Memory B cell (primary cell): ENCODE measurements around the gene ZNF697.
"Not testable (repeated sequence)": the region's sequence is repeated elsewhere in the genome, so short reads cannot be mapped to it uniquely, and the experiment has no call there.

Source experiments
- ATAC-seq: fragments of 150-1000 bp; cut with Tn5 transposase; 2 replicates; pipeline ENCODE4 v1.10.0; 2021; ENCODE audit warnings: low read depth, mild to moderate bottlenecking, moderate library complexity
- DNase-seq, 2 donors: peaks; one replicate each; pipeline ENCODE4 v3.0.0; 2022; ENCODE audit warnings: low spot score in 2 of 2
- H3K27ac Mint-ChIP-seq: one replicate; pipeline ENCODE4 v1.8.0; 2022; ENCODE audit warnings: mild to moderate bottlenecking, moderate library complexity, mixed read lengths
- H3K27me3 Mint-ChIP-seq: one replicate; pipeline ENCODE4 v1.8.0; 2022; ENCODE audit warnings: mixed read lengths
- H3K36me3 Mint-ChIP-seq: one replicate; pipeline ENCODE4 v1.8.0; 2022; ENCODE audit warnings: mild to moderate bottlenecking, mixed read lengths
- H3K4me1 Mint-ChIP-seq: one replicate; pipeline ENCODE4 v1.8.0; 2022; ENCODE audit warnings: mixed read lengths
- H3K4me3 Mint-ChIP-seq: one replicate; pipeline ENCODE4 v1.8.0; 2022; ENCODE audit warnings: mild to moderate bottlenecking, moderate library complexity, mixed read lengths
- H3K9me3 Mint-ChIP-seq: one replicate; pipeline ENCODE4 v1.8.0; 2022; ENCODE audit warnings: mixed read lengths

Gene ZNF697

GRCh38 chr1:119647734-119648619, at the start of gene ZNF697:
Gene ZNF697, minus strand, starts transcription at chr1:119648266. Its CDS starts 22,166 bp downstream, at chr1:119626100.
- H3K4me1 Mint-ChIP-seq, result peaks cover 7% of the 10 kb centered on the region
- H3K4me3 Mint-ChIP-seq, result peak within 1 kb of the TSS; percentile 69
- H3K27ac Mint-ChIP-seq, result no peak within 1 kb of the TSS
- ATAC-seq, result peak; percentile 78
- peak; percentile 6 to 24 for DNase-seq
- no peaks in the 10 kb centered on the region for H3K9me3 Mint-ChIP-seq
- peaks cover 33% of the 10 kb centered on the region for H3K27me3 Mint-ChIP-seq
- no peaks in the 10 kb centered on the region for H3K36me3 Mint-ChIP-seq

- no peak overlapping the region for H3K27ac Mint-ChIP-seq
- no peak overlapping the region for H3K4me3 Mint-ChIP-seq
- peaks cover 7% of the 10 kb centered on the region for H3K36me3 Mint-ChIP-seq
- DNase-seq (no peak), ATAC-seq (no peak)
- peaks cover 20% of the 10 kb centered on the region for H3K9me3 Mint-ChIP-seq
- no peaks in the 10 kb centered on the region for H3K4me1 Mint-ChIP-seq
- peaks cover 28% of the 10 kb centered on the region for H3K27me3 Mint-ChIP-seq
Observed at GRCh38 chr1:119697598-119697997, 49.5 kb upstream of the ZNF697 start.

DNA sequence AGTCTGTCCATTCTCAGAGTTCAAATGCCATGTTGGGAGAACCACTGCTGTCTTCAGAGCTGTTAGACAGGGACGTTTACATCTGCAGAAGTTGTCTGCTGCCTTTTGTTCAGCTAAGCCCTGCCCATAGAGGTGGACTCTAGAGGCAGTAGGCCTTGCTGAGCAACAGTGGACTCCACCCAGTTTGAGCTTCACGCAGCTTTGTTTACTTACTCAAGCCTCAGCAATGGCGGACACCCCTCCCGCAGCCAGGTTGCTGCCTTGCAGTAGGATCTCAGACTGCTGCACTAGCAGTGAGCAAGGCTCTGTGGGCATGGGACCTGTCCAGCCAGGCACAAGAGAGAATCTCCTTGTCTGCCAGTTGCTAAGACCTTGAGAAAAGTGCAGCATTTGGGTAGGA, 48.8 kb upstream of the ZNF697 start:
- not testable (repeated sequence) for ATAC-seq, H3K36me3 Mint-ChIP-seq, DNase-seq, H3K27ac Mint-ChIP-seq, H3K4me3 Mint-ChIP-seq, H3K4me1 Mint-ChIP-seq
- peaks cover 13% of the 10 kb centered on the region for H3K9me3 Mint-ChIP-seq
- H3K27me3 Mint-ChIP-seq, result peaks cover 29% of the 10 kb centered on the region

DNA sequence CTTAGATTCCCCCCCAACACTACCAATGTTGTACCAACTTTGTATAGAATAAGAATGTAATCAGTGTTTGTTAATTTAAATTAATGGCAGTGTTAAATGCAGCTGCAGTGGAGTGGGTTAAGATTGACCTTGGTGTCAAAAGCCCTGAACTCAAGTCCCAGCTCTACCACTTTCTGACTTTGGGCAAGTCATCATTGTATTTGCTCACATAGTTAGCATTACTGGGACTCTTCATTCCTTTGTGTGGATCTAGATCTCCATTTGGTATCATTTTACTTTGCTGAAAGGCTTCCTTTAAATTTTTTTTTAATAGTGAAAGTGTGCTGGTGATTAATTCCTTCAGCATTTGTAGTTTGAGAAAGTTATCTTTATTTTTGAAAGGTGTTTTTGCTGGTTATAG, 41.4 kb upstream of the ZNF697 start:
- DNase-seq, result no peak
- no peak overlapping the region for H3K4me3 Mint-ChIP-seq
- peaks cover 5% of the 10 kb centered on the region for H3K36me3 Mint-ChIP-seq
- H3K27me3 Mint-ChIP-seq, result peaks cover 3% of the 10 kb centered on the region
- no peaks in the 10 kb centered on the region for H3K4me1 Mint-ChIP-seq
- H3K9me3 Mint-ChIP-seq, result no peaks in the 10 kb centered on the region
- ATAC-seq, result no peak
- H3K27ac Mint-ChIP-seq, result no peak overlapping the region

DNA sequence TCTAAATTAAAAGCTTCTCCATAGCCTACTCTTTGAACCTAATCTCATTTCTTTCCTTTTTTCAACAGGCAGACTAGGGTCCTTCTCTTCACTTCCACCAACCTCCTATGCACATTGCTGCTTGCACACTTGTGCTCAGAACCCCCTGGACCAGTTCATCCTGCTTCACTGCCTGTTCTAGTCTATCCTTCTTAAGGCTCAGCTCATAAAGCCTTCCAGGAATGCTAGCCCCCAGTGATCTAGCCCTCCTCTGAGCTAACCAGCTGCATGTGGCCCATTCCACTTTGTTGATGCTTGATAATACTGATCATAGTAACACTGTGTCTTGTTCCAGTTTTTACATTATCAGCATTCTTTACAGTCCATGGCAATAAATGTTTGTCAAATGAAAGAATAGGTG, 40.7 kb upstream of the ZNF697 start:
- H3K36me3 Mint-ChIP-seq, result peaks cover 3% of the 10 kb centered on the region
- ATAC-seq (no peak), DNase-seq (no peak)
- H3K27ac Mint-ChIP-seq, result no peak overlapping the region
- peaks cover 1% of the 10 kb centered on the region for H3K27me3 Mint-ChIP-seq
- H3K4me1 Mint-ChIP-seq, result no peaks in the 10 kb centered on the region
- H3K4me3 Mint-ChIP-seq, result no peak overlapping the region
- H3K9me3 Mint-ChIP-seq, result no peaks in the 10 kb centered on the region

- Mint-ChIP-seq H3K4me1 (no peaks in the 10 kb centered on the region), H3K9me3 (no peaks in the 10 kb centered on the region), H3K36me3 (no peaks in the 10 kb centered on the region), H3K27me3 (no peaks in the 10 kb centered on the region), H3K4me3 (no peak overlapping the region), H3K27ac (no peak overlapping the region)
- DNase-seq (no peak), ATAC-seq (no peak)
Observed at GRCh38 chr1:119687434-119688079, 39.5 kb upstream of the ZNF697 start.

DNA sequence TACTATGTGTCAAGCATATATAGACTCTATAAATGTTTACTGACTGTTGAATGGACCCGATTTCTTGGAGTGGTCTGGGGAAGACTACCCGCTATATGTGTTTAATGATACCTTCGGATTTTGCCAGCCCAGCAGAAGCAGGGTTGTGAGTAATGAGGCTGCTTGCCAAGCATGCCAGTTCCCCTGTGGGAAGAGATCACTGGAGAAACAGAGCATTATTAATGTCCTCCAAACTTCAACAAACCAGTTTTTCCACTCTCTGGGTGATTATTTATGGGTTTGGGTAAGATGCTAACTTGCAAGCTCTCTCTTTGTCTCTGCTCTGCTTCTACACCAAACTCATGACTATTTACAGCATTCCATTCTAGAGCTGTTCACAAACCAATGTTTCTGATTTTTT, 38.6 kb upstream of the ZNF697 start:
- H3K27ac Mint-ChIP-seq, result no peak overlapping the region
- ATAC-seq (no peak), DNase-seq (no peak)
- H3K4me1 Mint-ChIP-seq, result no peaks in the 10 kb centered on the region
- H3K36me3 Mint-ChIP-seq, result no peaks in the 10 kb centered on the region
- no peaks in the 10 kb centered on the region for H3K27me3 Mint-ChIP-seq
- H3K9me3 Mint-ChIP-seq, result no peaks in the 10 kb centered on the region
- H3K4me3 Mint-ChIP-seq, result no peak overlapping the region

DNA sequence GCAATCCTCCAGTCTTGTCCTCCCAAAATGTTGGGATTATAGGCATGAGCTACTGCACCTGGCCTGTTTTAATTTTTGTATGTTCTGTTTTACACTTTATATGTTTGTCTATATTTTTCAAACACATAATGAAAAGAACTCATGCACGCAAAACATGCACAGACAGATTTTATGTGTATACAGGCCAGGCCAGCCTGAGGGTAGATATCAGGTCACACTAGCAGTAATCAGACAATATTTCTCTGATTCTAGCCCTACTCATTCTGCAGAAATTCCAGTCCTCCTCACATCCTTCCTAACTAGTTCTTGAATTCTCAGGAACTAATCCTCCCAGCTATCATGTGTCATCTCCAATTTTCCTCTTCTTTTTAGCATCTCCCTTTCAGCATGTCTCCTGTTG, 35.8 kb upstream of the ZNF697 start:
- Mint-ChIP-seq H3K27ac (no peak overlapping the region), H3K4me1 (no peaks in the 10 kb centered on the region), H3K9me3 (no peaks in the 10 kb centered on the region), H3K36me3 (no peaks in the 10 kb centered on the region), H3K27me3 (peaks cover 1% of the 10 kb centered on the region), H3K4me3 (no peak overlapping the region)
- DNase-seq (no peak), ATAC-seq (no peak)

GRCh38 chr1:119682141-119682540, 34.1 kb upstream of the ZNF697 start:
- ATAC-seq (no peak), DNase-seq (no peak)
- Mint-ChIP-seq H3K9me3 (no peaks in the 10 kb centered on the region), H3K27ac (no peak overlapping the region), H3K4me3 (no peak overlapping the region), H3K27me3 (peaks cover 3% of the 10 kb centered on the region), H3K4me1 (no peaks in the 10 kb centered on the region), H3K36me3 (no peaks in the 10 kb centered on the region)

DNA sequence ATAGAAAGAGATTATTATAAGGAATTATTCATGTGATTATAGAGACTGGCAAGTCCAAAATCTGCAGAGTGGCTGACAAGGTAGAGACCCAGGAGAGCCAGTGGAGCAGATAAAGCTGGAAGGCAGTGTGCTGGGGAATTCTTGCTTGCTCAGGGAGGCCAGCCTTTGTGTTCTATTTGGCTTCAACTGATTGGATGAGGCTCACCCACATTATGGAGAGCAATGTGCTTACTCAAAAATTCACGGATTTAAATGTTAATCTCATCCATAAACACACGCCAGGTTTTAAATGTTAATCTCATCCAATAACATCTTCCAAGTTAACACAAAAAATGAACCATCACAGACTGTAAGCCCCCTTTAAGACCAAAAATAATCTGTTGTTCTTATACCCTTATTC, 33.5 kb upstream of the ZNF697 start:
- Mint-ChIP-seq H3K4me3 (no peak overlapping the region), H3K36me3 (no peaks in the 10 kb centered on the region), H3K9me3 (no peaks in the 10 kb centered on the region), H3K27me3 (peaks cover 3% of the 10 kb centered on the region), H3K4me1 (no peaks in the 10 kb centered on the region), H3K27ac (no peak overlapping the region)
- DNase-seq, result no peak
- no peak for ATAC-seq

GRCh38 chr1:119680723-119681122, 32.7 kb upstream of the ZNF697 start:
- ATAC-seq (no peak), DNase-seq (no peak)
- H3K4me3 Mint-ChIP-seq, result no peak overlapping the region
- H3K9me3 Mint-ChIP-seq, result no peaks in the 10 kb centered on the region
- H3K4me1 Mint-ChIP-seq, result peaks cover under 1% of the 10 kb centered on the region
- no peak overlapping the region for H3K27ac Mint-ChIP-seq
- H3K36me3 Mint-ChIP-seq, result no peaks in the 10 kb centered on the region
- peaks cover 4% of the 10 kb centered on the region for H3K27me3 Mint-ChIP-seq

DNA sequence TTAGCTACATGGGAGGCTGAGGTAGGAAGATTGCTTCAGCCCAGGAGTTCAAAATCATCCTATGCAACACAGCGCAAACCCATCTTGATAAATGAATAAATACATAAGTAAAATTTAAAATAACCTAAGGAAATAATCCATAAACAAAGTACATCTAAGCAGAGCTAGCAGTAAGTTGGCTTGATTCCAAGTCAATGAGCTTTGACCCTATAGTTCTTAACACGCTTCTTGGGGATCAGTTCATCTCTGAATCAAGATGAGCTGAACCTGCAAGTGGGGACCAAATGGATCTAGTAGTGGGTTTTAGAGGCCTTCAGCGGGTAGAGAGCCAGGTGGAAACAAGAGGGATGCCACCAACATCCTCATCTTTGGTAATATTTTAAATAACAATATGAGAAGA, 32.1 kb upstream of the ZNF697 start:
- no peak overlapping the region for H3K4me3 Mint-ChIP-seq
- no peaks in the 10 kb centered on the region for H3K36me3 Mint-ChIP-seq
- no peaks in the 10 kb centered on the region for H3K9me3 Mint-ChIP-seq
- ATAC-seq (no peak), DNase-seq (no peak)
- no peak overlapping the region for H3K27ac Mint-ChIP-seq
- H3K27me3 Mint-ChIP-seq, result peaks cover 6% of the 10 kb centered on the region
- peaks cover 3% of the 10 kb centered on the region for H3K4me1 Mint-ChIP-seq

GRCh38 chr1:119679223-119679622, 31.2 kb upstream of the ZNF697 start:
- peaks cover 3% of the 10 kb centered on the region for H3K4me1 Mint-ChIP-seq
- peaks cover 6% of the 10 kb centered on the region for H3K27me3 Mint-ChIP-seq
- no peaks in the 10 kb centered on the region for H3K9me3 Mint-ChIP-seq
- H3K27ac Mint-ChIP-seq, result no peak overlapping the region
- ATAC-seq (no peak), DNase-seq (no peak)
- no peaks in the 10 kb centered on the region for H3K36me3 Mint-ChIP-seq
- no peak overlapping the region for H3K4me3 Mint-ChIP-seq

- Mint-ChIP-seq H3K36me3 (no peaks in the 10 kb centered on the region), H3K4me3 (no peak overlapping the region)
- ATAC-seq, result no peak
Observed at GRCh38 chr1:119676571-119677206, 28.6 kb upstream of the ZNF697 start.

More at GRCh38 chr1:119676571-119677206, 28.6 kb upstream of the ZNF697 start:
- peaks cover 10% of the 10 kb centered on the region for H3K27me3 Mint-ChIP-seq
- H3K27ac Mint-ChIP-seq, result no peak overlapping the region
- DNase-seq, result no peak
- H3K9me3 Mint-ChIP-seq, result no peaks in the 10 kb centered on the region
- H3K4me1 Mint-ChIP-seq, result peaks cover 3% of the 10 kb centered on the region
